NCI-H1105 treated with DMSO at 0.1 percent for 48 hours (cell line): Measurements from ENCODE around the gene LGMN.
A peak's percentile ranks its signal among the peaks of the same experiment; 100 is the strongest.
"Not testable (repeated sequence)": the region's sequence is repeated elsewhere in the genome, so short reads cannot be mapped to it uniquely, and the experiment has no call there.

Experiments used
- DNase-seq: peaks from one replicate; lab custom pipeline; 2025; lab: John Stamatoyannopoulos, UW

The LGMN gene

GRCh38 chr14:92748259-92749016 lies at the start of gene LGMN:
LGMN (minus strand) TSS chr14:92748627; CDS start chr14:92732786, 15,841 bp downstream.
- peak; percentile 96 for DNase-seq

- DNase-seq, result no peak
Observed at GRCh38 chr14:92794961-92795360, 46.5 kb upstream of the LGMN start.

GRCh38 chr14:92794547-92794941 lies 46.1 kb upstream of the LGMN start:
- DNase-seq, result no peak

- peak; percentile 96 for DNase-seq
Observed at GRCh38 chr14:92793709-92794546, 45.5 kb upstream of the LGMN start, which contains the start of gene GOLGA5. GOLGA5 (plus strand) TSS chr14:92794305; CDS start chr14:92797438, 3,133 bp downstream.

- no peak for DNase-seq
Observed at GRCh38 chr14:92792885-92793284, 44.5 kb upstream of the LGMN start.

- DNase-seq, result no peak
Observed at GRCh38 chr14:92789457-92790089, 41.1 kb upstream of the LGMN start.

GRCh38 chr14:92787554-92787953 lies 39.1 kb upstream of the LGMN start:
- DNase-seq, result no peak

GRCh38 chr14:92786427-92786756 lies 38.0 kb upstream of the LGMN start:
- DNase-seq, result no peak

- DNase-seq, result no peak
Observed at GRCh38 chr14:92785667-92786426, 37.4 kb upstream of the LGMN start.

GRCh38 chr14:92783813-92784431 lies 35.5 kb upstream of the LGMN start:
- peak; percentile 80 for DNase-seq

GRCh38 chr14:92781350-92781749 lies 32.9 kb upstream of the LGMN start:
- DNase-seq, result no peak

- DNase-seq, result no peak
Observed at GRCh38 chr14:92780444-92781232, 32.2 kb upstream of the LGMN start.

GRCh38 chr14:92778868-92779565 lies 30.6 kb upstream of the LGMN start:
- DNase-seq, result not testable (repeated sequence)

- DNase-seq, result not testable (repeated sequence)
Observed at GRCh38 chr14:92775292-92775691, 26.9 kb upstream of the LGMN start.

GRCh38 chr14:92774572-92774971 lies 26.1 kb upstream of the LGMN start:
- DNase-seq, result no peak

GRCh38 chr14:92770484-92770883 lies 22.1 kb upstream of the LGMN start:
- no peak for DNase-seq

- DNase-seq, result no peak
Observed at GRCh38 chr14:92768795-92769194, 20.4 kb upstream of the LGMN start.

- not testable (repeated sequence) for DNase-seq
Observed at GRCh38 chr14:92768236-92768635, 19.8 kb upstream of the LGMN start.

GRCh38 chr14:92763666-92764631 lies 15.5 kb upstream of the LGMN start:
- peak; percentile 92 for DNase-seq
